ENCODE data around the gene SETBP1. TPM values are rescaled to one million over a fixed set of nuclear protein-coding genes. Genes with fewer than 3 reads are reported as not detected.

SETBP1 gene
- total and polyA plus RNA-seq, 2 of the 13 experiments (the other 11 are each of a cell fraction or from before 2014, with no cell fraction given) = 0.18 to 0.65 TPM

GRCh38 chr18:44731530-44732237 lies 51.0 kb downstream of the SETBP1 start (continued):
- TF ChIP-seq POGK (CRISPR knock-in tag; conservative IDR thresholded peaks at IDR 0.05) (no peak), GTF2F1 (IDR thresholded peaks at IDR 0.05; ENCODE audit: low read length) (no peak), ZMYM4 (CRISPR knock-in tag; IDR thresholded peaks at IDR 0.05) (no peak), NFYC (CRISPR knock-in tag; IDR thresholded peaks at IDR 0.05) (no peak), ZNF12 (CRISPR knock-in tag; IDR thresholded peaks at IDR 0.05) (no peak), ZNF180 (CRISPR knock-in tag; IDR thresholded peaks at IDR 0.05; ENCODE audit: borderline replicate concordance, low read depth) (no peak), ZBTB44 (CRISPR knock-in tag; IDR thresholded peaks at IDR 0.05) (no peak), ZNF292 (CRISPR knock-in tag; IDR thresholded peaks at IDR 0.05; ENCODE audit: borderline replicate concordance, low read depth) (no peak)

- Histone ChIP-seq H4K20me1 (ENCODE audit: insufficient read depth, low read length) (no peaks in the 10 kb centered on the region), H3K27ac (ENCODE audit: extremely low read length, insufficient read depth, low read length) (no peak overlapping the region), H3K4me3 (replicated peaks in 1 of 3; ENCODE audit: insufficient read depth in 1 of 3, low read depth in 2 of 3, low read length in 3 of 3) (no peak overlapping the region), H3K9me3 (ENCODE audit: low read length) (no peaks in the 10 kb centered on the region), H3K79me2 (ENCODE audit: insufficient read depth, low read length) (no peaks in the 10 kb centered on the region), H2AFZ (ENCODE audit: low read length) (no peak overlapping the region), H3K9ac (ENCODE audit: insufficient read depth, low read depth, low read length) (no peak overlapping the region), H3K27me3 (ENCODE audit: control insufficient read depth in 1 of 2, insufficient read depth in 2 of 2, low read length in 2 of 2) (peaks cover 0 to 2% of the 10 kb centered on the region in 2 experiments; a peak in 1 of 5 replicates), H3K4me2 (ENCODE audit: low read depth, low read length) (no peak overlapping the region), H3K4me1 (ENCODE audit: insufficient read depth, low read length) (no peaks in the 10 kb centered on the region), H3K36me3 (replicated peaks in 1 of 2; ENCODE audit: control insufficient read depth in 1 of 2, insufficient read depth in 2 of 2, low read length in 2 of 2) (no peaks in the 10 kb centered on the region)
- ATAC-seq (no peak), FAIRE-seq (no peak), DNase-seq (ENCODE audit: low spot score) (no peak)
- ChIA-PET POLR2A (no interaction called here), CTCF (ENCODE audit: low intra/inter-chr PET ratio, low total read pairs) (no interaction called here)
- no TSS peak for BruUV-seq (replicated peaks)
- in situ Hi-C loops (cut with HindIII; ENCODE audit: extremely low pct_ligation_motif_present, low pct_unique_long_range_greater_than_20kb) (no loop called here), intact Hi-C loops (cut with micrococcal nuclease; ENCODE audit: unreplicated experiment) (no loop called here)
- no peak for TF ChIP-seq SNAI1 (CRISPR knock-in tag; IDR thresholded peaks at IDR 0.05; ENCODE audit: borderline replicate concordance)
- 63% methylated on average over 9 of the region's 9 CpGs for WGBS (ENCODE audit: low lambda C conversion rate)
These were observed 51.5 kb downstream of the SETBP1 start for GRCh38 chr18:44732238-44732563.
